Measurements from ENCODE around the gene PAF1. TPM values are rescaled to one million over a fixed set of nuclear protein-coding genes. Genes with fewer than 3 reads are reported as not detected.
A peak's percentile ranks its signal among the peaks of the same experiment; 100 is the strongest.

Gene PAF1
- total RNA-seq, 4 donors from 2014 or later = 21.8 to 65.6 (median 33.7) TPM

GRCh38 chr19:39408392-39409207, 17.7 kb upstream of the PAF1 start:
- H3K36me3 ChIP-seq = no peaks in the 10 kb centered on the region
- H3K4me3 ChIP-seq = peak overlapping the region; percentile 83 to 98
- intact Hi-C loops (cut with DNase I; ENCODE audit: low total_unique reads) = no loop called here
- no peaks in the 10 kb centered on the region for H3K9me3 ChIP-seq
- TF ChIP-seq CTCF (IDR thresholded peaks at IDR 0.05) = no peak
- peak in 1 of 2 donors; percentile 6 for TF ChIP-seq POLR2A (IDR thresholded peaks at IDR 0.05)
- peaks cover 0 to 9% of the 10 kb centered on the region in 2 donors for H3K4me1 ChIP-seq
- DNase-seq = peak; percentile 43 to 71
- H3K27me3 ChIP-seq = no peaks in the 10 kb centered on the region
- H3K27ac ChIP-seq = peak overlapping the region; percentile 99 to 100

GRCh38 chr19:39407660-39408391, 16.9 kb upstream of the PAF1 start:
- Histone ChIP-seq H3K4me3 (peak overlapping the region; percentile 83 to 98), H3K9me3 (no peaks in the 10 kb centered on the region), H3K4me1 (peaks cover 0 to 9% of the 10 kb centered on the region in 2 donors), H3K36me3 (no peaks in the 10 kb centered on the region), H3K27me3 (no peaks in the 10 kb centered on the region), H3K27ac (peak overlapping the region; percentile 99 to 100)
- DNase-seq = peak; percentile 50 to 64
- TF ChIP-seq POLR2A (IDR thresholded peaks at IDR 0.05) (no peak), CTCF (IDR thresholded peaks at IDR 0.05) (no peak)
- intact Hi-C loops (cut with DNase I; ENCODE audit: low total_unique reads) = no loop called here

- Histone ChIP-seq H3K4me3 (peak overlapping the region; percentile 83 to 98), H3K4me1 (peaks cover under 1 to 10% of the 10 kb centered on the region in 2 donors), H3K27me3 (no peaks in the 10 kb centered on the region), H3K36me3 (no peaks in the 10 kb centered on the region), H3K9me3 (no peaks in the 10 kb centered on the region), H3K27ac (peak overlapping the region; percentile 99 to 100)
- no peak for DNase-seq
- intact Hi-C loops (cut with DNase I; ENCODE audit: low total_unique reads) = no loop called here
- TF ChIP-seq CTCF (IDR thresholded peaks at IDR 0.05) = no peak
These were observed 16.4 kb upstream of the PAF1 start for GRCh38 chr19:39407410-39407659.

- H3K36me3 ChIP-seq = no peaks in the 10 kb centered on the region
- H3K9me3 ChIP-seq = no peaks in the 10 kb centered on the region
- DNase-seq = peak; percentile 94
- H3K4me3 ChIP-seq = peak within 1 kb of the TSS; percentile 83 to 98
- H3K27ac ChIP-seq = peak within 1 kb of the TSS; percentile 99 to 100
- H3K27me3 ChIP-seq = no peaks in the 10 kb centered on the region
- intact Hi-C loops (cut with DNase I; ENCODE audit: low total_unique reads) = no loop called here
- TF ChIP-seq CTCF (IDR thresholded peaks at IDR 0.05) (peak in 1 of 4 experiments; percentile 16), POLR2A (IDR thresholded peaks at IDR 0.05) (peak; percentile 94 to 98)
- peaks cover 5 to 12% of the 10 kb centered on the region in 2 donors for H3K4me1 ChIP-seq
These were observed 15.9 kb upstream of the PAF1 start, which contains the start of gene ZFP36 for GRCh38 chr19:39406656-39407409. ZFP36 (plus strand) TSS chr19:39406847; CDS start chr19:39406905, 58 bp downstream.

Data from uterus (tissue), 4 donors.